GM19099 (cell line): Measurements from ENCODE around the gene CDC42BPB.

Experiments used
- POLR2A ChIP-seq: IDR thresholded peaks from 3 replicates; pipeline ENCODE4 v1.6.1; 2011; ENCODE audit warnings: low read depth; ENCODE audit not compliant: insufficient read length; ENCODE audit errors: extremely low read depth

The CDC42BPB gene

GRCh38 chr14:103087343-103087835 is 30.0 kb upstream of the CDC42BPB start:
- TF ChIP-seq POLR2A = no peak

GRCh38 chr14:103086771-103087342 is 29.5 kb upstream of the CDC42BPB start:
- no peak for TF ChIP-seq POLR2A

GRCh38 chr14:103085106-103086091 is 28.1 kb upstream of the CDC42BPB start:
- no peak for TF ChIP-seq POLR2A

- TF ChIP-seq POLR2A = no peak
Observed at GRCh38 chr14:103084021-103084919, 26.9 kb upstream of the CDC42BPB start, which contains the start of gene LBHD2. Gene LBHD2 (plus strand): TSS chr14:103084210. CDS start chr14:103086013, 1,803 bp downstream.

- no peak for TF ChIP-seq POLR2A
Observed at GRCh38 chr14:103081951-103082350, 24.6 kb upstream of the CDC42BPB start.

GRCh38 chr14:103078860-103079587 is 21.7 kb upstream of the CDC42BPB start:
- TF ChIP-seq POLR2A = no peak

- no peak for TF ChIP-seq POLR2A
Observed at GRCh38 chr14:103078420-103078749, 21.0 kb upstream of the CDC42BPB start.

- peak; percentile 3 for TF ChIP-seq POLR2A
Observed at GRCh38 chr14:103074729-103075367, 17.5 kb upstream of the CDC42BPB start.

- TF ChIP-seq POLR2A = no peak
Observed at GRCh38 chr14:103073876-103074728, 16.8 kb upstream of the CDC42BPB start.

GRCh38 chr14:103073367-103073875 is 16.1 kb upstream of the CDC42BPB start:
- TF ChIP-seq POLR2A = no peak

GRCh38 chr14:103072595-103073366 is 15.4 kb upstream of the CDC42BPB start:
- TF ChIP-seq POLR2A = no peak

- TF ChIP-seq POLR2A = no peak
Observed at GRCh38 chr14:103071544-103072251, 14.3 kb upstream of the CDC42BPB start.
